ENCODE measurements around the gene SSU72.
"Not testable (repeated sequence)": the region's sequence is repeated elsewhere in the genome, so short reads cannot be mapped to it uniquely, and the experiment has no call there.

SSU72 gene

DNA sequence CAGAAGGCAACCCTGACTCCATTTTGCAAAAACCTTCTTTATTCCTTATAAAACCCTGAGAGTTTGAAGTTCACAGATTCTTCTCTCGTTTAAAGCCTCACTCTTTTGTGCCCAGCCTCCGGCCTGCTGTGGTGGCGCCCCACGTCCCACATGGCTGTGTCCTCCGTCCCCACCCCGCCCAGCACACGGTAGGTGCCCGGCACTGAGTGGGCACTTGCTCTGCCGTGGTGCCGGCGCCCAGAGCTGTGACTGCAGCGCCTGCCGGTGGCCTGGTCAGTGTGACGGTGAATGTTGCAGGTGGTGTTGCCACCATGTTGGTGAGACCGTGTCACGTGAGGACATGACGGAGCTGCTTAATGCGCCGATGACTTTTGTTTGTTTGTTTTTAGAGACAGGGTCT, 53.3 kb downstream of the SSU72 start:
- no peak overlapping the region for H3K4me2 ChIP-seq (ENCODE audit: low read length)
- H3K27me3 ChIP-seq (ENCODE audit: insufficient read depth, low read length): no peaks in the 10 kb centered on the region
- no peaks in the 10 kb centered on the region for H3K79me1 ChIP-seq (ENCODE audit: low read length)
- no peak overlapping the region for H2BK5ac ChIP-seq (ENCODE audit: low read depth, low read length, poor library complexity)
- H4K8ac ChIP-seq (ENCODE audit: low read depth, low read length): no peak overlapping the region
- H4K91ac ChIP-seq (ENCODE audit: low read depth, low read length): no peak overlapping the region
- no peak overlapping the region for H3K14ac ChIP-seq (ENCODE audit: low read length)
- DNase-seq: no peak
- peaks cover 5% of the 10 kb centered on the region for H3K9me3 ChIP-seq (ENCODE audit: insufficient read depth, low read depth, low read length)
- no peak overlapping the region for H3K4ac ChIP-seq (ENCODE audit: low read depth, low read length)
- no peak overlapping the region for H3K23ac ChIP-seq (ENCODE audit: low read length)
- H2BK120ac ChIP-seq (ENCODE audit: insufficient read depth, low read length, poor library complexity): no peak overlapping the region
- no peak overlapping the region for H3K18ac ChIP-seq (ENCODE audit: low read length)
- no peak overlapping the region for H3K4me3 ChIP-seq (ENCODE audit: low read depth, low read length)
- peaks cover 60 to 62% of the 10 kb centered on the region in 2 experiments for H3K36me3 ChIP-seq (ENCODE audit: control insufficient read depth in 1 of 2, insufficient read depth in 2 of 2, low read length in 2 of 2)
- no peak overlapping the region for H3K27ac ChIP-seq (ENCODE audit: low read depth, low read length)
- H3K9ac ChIP-seq (ENCODE audit: low read length): no peak overlapping the region
- no peaks in the 10 kb centered on the region for H3K79me2 ChIP-seq (ENCODE audit: control insufficient read depth, insufficient read depth, low read length, poor library complexity)
- WGBS (ENCODE audit: extremely low coverage, insufficient coverage, insufficient read length): no CpG with 5 or more reads among the region's 19 CpGs
- H3K4me1 ChIP-seq (ENCODE audit: control insufficient read depth in 1 of 2, insufficient read depth in 2 of 2, low read length in 2 of 2): no peaks in the 10 kb centered on the region
- H2AK5ac ChIP-seq (ENCODE audit: low read length): no peak overlapping the region
- H2AFZ ChIP-seq (ENCODE audit: insufficient read depth, low read length, poor library complexity): no peak overlapping the region
- no peak overlapping the region for H2BK12ac ChIP-seq (ENCODE audit: low read length)
- no peak overlapping the region for H4K12ac ChIP-seq (ENCODE audit: low read depth, low read length)

DNA sequence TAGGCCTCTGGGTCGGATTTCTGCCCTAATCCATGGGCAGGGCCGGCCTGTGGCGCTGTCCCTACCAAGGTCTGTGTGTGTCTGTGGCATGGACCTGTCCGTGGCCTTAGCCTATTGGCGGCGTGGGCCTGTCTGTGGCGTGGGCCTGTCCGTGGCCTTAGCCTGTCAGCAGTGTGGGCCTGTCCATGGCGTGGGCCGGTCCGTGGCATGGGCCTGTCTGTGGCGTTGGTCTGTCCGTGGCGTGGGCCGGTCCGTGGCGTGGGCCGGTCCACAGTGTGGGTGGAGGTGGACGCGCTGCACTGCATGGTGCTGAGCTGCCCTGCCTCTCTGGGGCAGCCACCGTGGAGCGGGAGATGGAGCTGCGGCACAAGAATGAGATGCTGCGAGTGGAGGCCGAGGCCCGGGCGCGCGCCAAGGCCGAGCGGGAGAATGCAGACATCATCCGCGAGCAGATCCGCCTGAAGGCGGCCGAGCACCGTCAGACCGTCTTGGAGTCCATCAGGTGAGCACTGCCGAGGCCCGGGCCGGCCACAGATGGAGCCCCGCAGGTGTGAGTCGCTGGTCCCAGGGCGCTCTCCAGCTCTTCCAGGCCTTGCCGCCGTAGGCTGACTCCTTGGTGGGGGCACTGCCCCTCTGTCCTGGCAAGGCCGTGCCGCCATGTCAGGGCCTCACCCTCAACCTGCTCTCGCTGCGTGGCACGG, 54.7 kb downstream of the SSU72 start:
- not testable (repeated sequence) for H3K27me3 ChIP-seq (ENCODE audit: insufficient read depth, low read length); H4K12ac ChIP-seq (ENCODE audit: low read depth, low read length); H3K27ac ChIP-seq (ENCODE audit: low read depth, low read length); H3K9ac ChIP-seq (ENCODE audit: low read length); H3K79me2 ChIP-seq (ENCODE audit: control insufficient read depth, insufficient read depth, low read length, poor library complexity); H2AFZ ChIP-seq (ENCODE audit: insufficient read depth, low read length, poor library complexity); H3K9me3 ChIP-seq (ENCODE audit: insufficient read depth, low read depth, low read length); H3K4me3 ChIP-seq (ENCODE audit: low read depth, low read length); H3K23ac ChIP-seq (ENCODE audit: low read length); H2AK5ac ChIP-seq (ENCODE audit: low read length); H3K4ac ChIP-seq (ENCODE audit: low read depth, low read length); H3K18ac ChIP-seq (ENCODE audit: low read length); H4K8ac ChIP-seq (ENCODE audit: low read depth, low read length); H2BK12ac ChIP-seq (ENCODE audit: low read length); H3K14ac ChIP-seq (ENCODE audit: low read length); H3K4me1 ChIP-seq (ENCODE audit: control insufficient read depth in 1 of 2, insufficient read depth in 2 of 2, low read length in 2 of 2); H4K91ac ChIP-seq (ENCODE audit: low read depth, low read length); H2BK120ac ChIP-seq (ENCODE audit: insufficient read depth, low read length, poor library complexity); H3K4me2 ChIP-seq (ENCODE audit: low read length); H2BK5ac ChIP-seq (ENCODE audit: low read depth, low read length, poor library complexity); DNase-seq; H3K79me1 ChIP-seq (ENCODE audit: low read length)
- WGBS (ENCODE audit: extremely low coverage, insufficient coverage, insufficient read length): no CpG with 5 or more reads among the region's 51 CpGs
- peaks cover 58 to 61% of the 10 kb centered on the region in 2 experiments for H3K36me3 ChIP-seq (ENCODE audit: control insufficient read depth in 1 of 2, insufficient read depth in 2 of 2, low read length in 2 of 2)

DNA sequence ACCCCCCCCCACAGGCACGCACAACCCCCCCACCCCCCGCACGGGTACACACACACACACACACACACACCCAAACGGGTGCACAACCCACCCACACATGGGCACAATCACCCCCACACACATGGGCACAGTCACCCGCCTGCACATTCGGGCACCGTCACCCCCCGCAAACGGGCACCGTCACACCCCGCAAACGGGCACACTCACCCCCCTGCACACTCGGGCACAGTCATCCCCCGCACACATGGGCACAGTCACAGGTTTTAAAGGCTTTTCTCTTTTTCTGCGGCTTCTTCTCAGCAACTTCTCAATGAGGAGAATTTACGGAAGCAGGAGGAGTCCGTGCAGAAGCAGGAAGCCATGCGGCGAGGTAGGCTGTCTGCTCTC, 56.0 kb downstream of the SSU72 start:
- H3K4me3 ChIP-seq (ENCODE audit: low read depth, low read length); H3K79me2 ChIP-seq (ENCODE audit: control insufficient read depth, insufficient read depth, low read length, poor library complexity); H2AFZ ChIP-seq (ENCODE audit: insufficient read depth, low read length, poor library complexity); H3K4me2 ChIP-seq (ENCODE audit: low read length); H2BK5ac ChIP-seq (ENCODE audit: low read depth, low read length, poor library complexity); H3K27me3 ChIP-seq (ENCODE audit: insufficient read depth, low read length); H3K14ac ChIP-seq (ENCODE audit: low read length); H2BK12ac ChIP-seq (ENCODE audit: low read length); H4K8ac ChIP-seq (ENCODE audit: low read depth, low read length); H3K18ac ChIP-seq (ENCODE audit: low read length); H3K9me3 ChIP-seq (ENCODE audit: insufficient read depth, low read depth, low read length); H3K27ac ChIP-seq (ENCODE audit: low read depth, low read length); H3K4me1 ChIP-seq (ENCODE audit: control insufficient read depth in 1 of 2, insufficient read depth in 2 of 2, low read length in 2 of 2); H3K9ac ChIP-seq (ENCODE audit: low read length); H3K23ac ChIP-seq (ENCODE audit: low read length); H3K4ac ChIP-seq (ENCODE audit: low read depth, low read length); H4K12ac ChIP-seq (ENCODE audit: low read depth, low read length); DNase-seq; H2BK120ac ChIP-seq (ENCODE audit: insufficient read depth, low read length, poor library complexity); H4K91ac ChIP-seq (ENCODE audit: low read depth, low read length); H2AK5ac ChIP-seq (ENCODE audit: low read length); H3K79me1 ChIP-seq (ENCODE audit: low read length): not testable (repeated sequence)
- H3K36me3 ChIP-seq (ENCODE audit: control insufficient read depth in 1 of 2, insufficient read depth in 2 of 2, low read length in 2 of 2): peaks cover 54 to 56% of the 10 kb centered on the region in 2 experiments
- WGBS (ENCODE audit: extremely low coverage, insufficient coverage, insufficient read length): no CpG with 5 or more reads among the region's 19 CpGs

GRCh38 chr1:1517973-1518620, 56.6 kb downstream of the SSU72 start:
- H3K4ac ChIP-seq (ENCODE audit: low read depth, low read length): no peak overlapping the region
- H4K8ac ChIP-seq (ENCODE audit: low read depth, low read length): no peak overlapping the region
- no peak overlapping the region for H2AK5ac ChIP-seq (ENCODE audit: low read length)
- WGBS (ENCODE audit: extremely low coverage, insufficient coverage, insufficient read length): no CpG with 5 or more reads among the region's 28 CpGs
- H3K14ac ChIP-seq (ENCODE audit: low read length): no peak overlapping the region
- no peaks in the 10 kb centered on the region for H3K79me1 ChIP-seq (ENCODE audit: low read length)
- H3K4me1 ChIP-seq (ENCODE audit: control insufficient read depth in 1 of 2, insufficient read depth in 2 of 2, low read length in 2 of 2): no peaks in the 10 kb centered on the region
- H3K23ac ChIP-seq (ENCODE audit: low read length): no peak overlapping the region
- no peaks in the 10 kb centered on the region for H3K79me2 ChIP-seq (ENCODE audit: control insufficient read depth, insufficient read depth, low read length, poor library complexity)
- H3K27ac ChIP-seq (ENCODE audit: low read depth, low read length): no peak overlapping the region
- H4K12ac ChIP-seq (ENCODE audit: low read depth, low read length): no peak overlapping the region
- no peak overlapping the region for H3K18ac ChIP-seq (ENCODE audit: low read length)
- H3K4me2 ChIP-seq (ENCODE audit: low read length): no peak overlapping the region
- no peak overlapping the region for H2BK12ac ChIP-seq (ENCODE audit: low read length)
- H4K91ac ChIP-seq (ENCODE audit: low read depth, low read length): no peak overlapping the region
- peaks cover 5% of the 10 kb centered on the region for H3K9me3 ChIP-seq (ENCODE audit: insufficient read depth, low read depth, low read length)
- no peak for DNase-seq
- no peak overlapping the region for H2AFZ ChIP-seq (ENCODE audit: insufficient read depth, low read length, poor library complexity)
- no peak overlapping the region for H2BK5ac ChIP-seq (ENCODE audit: low read depth, low read length, poor library complexity)
- H3K4me3 ChIP-seq (ENCODE audit: low read depth, low read length): peak overlapping the region; percentile 30
- peaks cover 50 to 51% of the 10 kb centered on the region in 2 experiments for H3K36me3 ChIP-seq (ENCODE audit: control insufficient read depth in 1 of 2, insufficient read depth in 2 of 2, low read length in 2 of 2)
- H3K9ac ChIP-seq (ENCODE audit: low read length): no peak overlapping the region
- H2BK120ac ChIP-seq (ENCODE audit: insufficient read depth, low read length, poor library complexity): no peak overlapping the region
- H3K27me3 ChIP-seq (ENCODE audit: insufficient read depth, low read length): no peaks in the 10 kb centered on the region
